GM18508 (cell line): ENCODE results near the gene REN.

Experiments used
- ATAC-seq: cut with Tn5 transposase; IDR thresholded peaks from one replicate; pipeline ENCODE4 v1.9.1; 2021; ENCODE audit warnings: moderate number of reproducible peaks; ENCODE audit not compliant: insufficient read depth, unreplicated experiment

The REN gene

DNA sequence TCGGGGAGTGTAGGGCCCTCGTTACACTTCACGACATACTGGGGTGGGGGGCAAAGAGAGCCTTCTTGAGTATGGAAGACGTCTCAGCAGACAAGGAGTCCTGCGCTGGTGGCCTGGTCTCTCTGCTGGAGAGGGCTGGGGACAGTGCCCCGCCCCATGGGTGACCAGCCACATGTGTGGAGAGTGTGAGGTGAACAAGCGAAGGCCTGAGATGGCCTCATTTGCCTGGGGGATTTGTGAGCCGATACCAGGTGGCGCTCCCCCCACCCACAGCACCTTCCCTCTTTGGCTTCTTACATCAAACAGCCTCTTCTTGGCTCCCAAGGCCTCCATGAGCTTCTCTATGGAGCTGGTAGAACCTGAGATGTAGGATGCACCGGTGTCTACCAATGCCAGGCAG lies 10.3 kb downstream of the REN start:
- ATAC-seq = no peak

- no peak for ATAC-seq
Observed at GRCh38 chr1:204154568-204155255, 11.4 kb downstream of the REN start.

DNA sequence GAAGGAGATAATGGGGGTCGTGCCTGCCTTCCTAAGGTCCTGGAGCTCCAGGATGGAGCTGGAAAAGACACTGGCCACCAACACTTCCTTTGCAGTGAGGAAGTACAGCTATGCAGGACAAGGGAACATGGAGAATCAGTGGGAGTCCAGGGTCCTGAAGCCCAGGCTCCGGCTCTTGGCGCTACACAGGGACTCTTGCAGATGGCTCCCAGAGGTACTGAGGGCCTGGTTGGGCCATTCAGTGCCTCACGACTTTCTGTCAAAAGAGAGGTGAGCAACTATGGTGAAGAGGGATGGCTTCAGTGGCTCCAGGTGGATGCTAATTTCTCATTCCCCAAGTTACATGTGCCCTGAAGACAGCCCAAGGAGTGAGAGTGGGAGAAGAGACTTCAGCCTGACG lies 12.5 kb downstream of the REN start:
- no peak for ATAC-seq

GRCh38 chr1:204152310-204153044 lies 13.7 kb downstream of the REN start:
- ATAC-seq = no peak

DNA sequence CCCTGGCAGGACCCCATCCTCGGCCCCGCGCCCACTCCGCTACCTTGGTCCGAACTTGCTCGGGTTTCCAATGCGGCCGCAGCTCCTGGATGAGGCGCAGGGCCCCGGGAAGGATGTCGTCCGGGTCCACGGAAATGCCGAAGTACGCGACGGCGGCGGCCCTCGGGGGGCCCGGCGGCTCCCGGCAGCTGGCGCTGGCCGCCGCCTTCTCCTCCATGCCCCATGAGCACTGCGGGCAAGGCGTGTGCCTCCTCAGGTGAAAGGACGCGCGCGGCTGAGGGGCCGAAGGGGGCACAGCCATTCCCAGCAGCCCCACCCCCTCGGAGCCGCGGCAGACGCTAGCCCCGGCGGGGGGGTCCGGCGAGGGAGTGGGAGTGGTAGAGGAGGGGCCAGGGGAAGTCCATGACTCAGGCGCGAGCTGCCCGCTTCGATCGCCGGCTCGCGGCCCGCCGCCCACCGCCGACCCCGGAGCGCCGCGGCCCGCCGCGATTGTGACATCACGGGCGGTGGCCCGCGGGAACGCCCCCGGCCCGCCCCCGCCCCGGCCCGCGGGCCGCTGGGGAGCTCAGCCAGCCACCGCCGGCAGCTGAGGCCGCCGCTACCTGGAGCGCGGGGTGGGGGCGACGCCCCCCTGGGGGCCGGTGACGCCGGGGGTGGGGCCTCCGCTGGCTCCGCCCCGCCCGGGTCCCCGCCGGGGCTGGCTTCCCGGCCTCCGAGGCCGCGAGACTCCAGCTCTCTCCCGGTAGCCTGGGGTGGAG lies 14.4 kb downstream of the REN start, which contains the start of gene ETNK2:
Gene ETNK2, minus strand, starts transcription at position 493 of the 758 bp plus-strand sequence. Its CDS starts 192 bp downstream, at position 301.
- no peak for ATAC-seq

DNA sequence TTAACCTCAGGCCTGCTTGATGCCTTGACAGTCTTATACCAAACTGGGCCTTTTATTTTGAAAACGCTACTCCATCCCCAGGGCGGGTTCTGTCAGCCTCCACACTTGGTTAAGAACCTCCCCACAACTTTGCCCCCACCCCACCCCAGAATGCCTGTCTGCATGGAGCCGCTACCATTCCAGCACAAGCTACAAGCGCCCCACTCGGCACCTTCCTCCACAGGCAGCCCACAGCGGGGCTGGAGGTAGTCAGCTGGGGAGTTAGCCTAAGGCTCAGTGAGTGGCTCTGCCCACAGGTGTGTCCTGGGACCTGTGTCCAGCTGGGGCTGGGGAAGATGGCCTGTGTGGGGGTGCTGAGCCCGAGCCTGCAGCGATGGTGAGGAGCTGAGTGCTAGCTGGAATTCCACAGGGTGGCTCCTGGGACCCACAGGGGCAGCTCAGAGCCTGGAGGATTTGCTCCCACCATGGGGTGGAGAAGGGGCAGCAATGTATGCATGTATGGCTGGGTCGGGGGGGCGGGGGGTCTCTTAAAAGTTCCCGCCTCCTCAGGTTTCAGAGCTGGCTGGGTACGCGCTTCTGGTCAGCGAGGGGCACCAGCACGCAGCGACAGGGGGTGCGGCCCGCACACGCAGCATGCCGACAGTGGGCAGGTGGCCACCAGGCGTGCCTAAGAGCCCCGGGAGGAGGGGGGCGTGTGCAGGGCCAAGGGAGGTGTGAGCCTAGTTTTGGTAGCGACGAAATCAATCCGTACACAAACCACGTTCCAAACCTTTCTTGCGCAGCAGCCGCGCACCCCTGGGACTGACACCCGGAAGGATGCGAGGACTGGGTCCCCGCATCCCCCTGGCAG lies 15.2 kb downstream of the REN start:
- no peak for ATAC-seq

DNA sequence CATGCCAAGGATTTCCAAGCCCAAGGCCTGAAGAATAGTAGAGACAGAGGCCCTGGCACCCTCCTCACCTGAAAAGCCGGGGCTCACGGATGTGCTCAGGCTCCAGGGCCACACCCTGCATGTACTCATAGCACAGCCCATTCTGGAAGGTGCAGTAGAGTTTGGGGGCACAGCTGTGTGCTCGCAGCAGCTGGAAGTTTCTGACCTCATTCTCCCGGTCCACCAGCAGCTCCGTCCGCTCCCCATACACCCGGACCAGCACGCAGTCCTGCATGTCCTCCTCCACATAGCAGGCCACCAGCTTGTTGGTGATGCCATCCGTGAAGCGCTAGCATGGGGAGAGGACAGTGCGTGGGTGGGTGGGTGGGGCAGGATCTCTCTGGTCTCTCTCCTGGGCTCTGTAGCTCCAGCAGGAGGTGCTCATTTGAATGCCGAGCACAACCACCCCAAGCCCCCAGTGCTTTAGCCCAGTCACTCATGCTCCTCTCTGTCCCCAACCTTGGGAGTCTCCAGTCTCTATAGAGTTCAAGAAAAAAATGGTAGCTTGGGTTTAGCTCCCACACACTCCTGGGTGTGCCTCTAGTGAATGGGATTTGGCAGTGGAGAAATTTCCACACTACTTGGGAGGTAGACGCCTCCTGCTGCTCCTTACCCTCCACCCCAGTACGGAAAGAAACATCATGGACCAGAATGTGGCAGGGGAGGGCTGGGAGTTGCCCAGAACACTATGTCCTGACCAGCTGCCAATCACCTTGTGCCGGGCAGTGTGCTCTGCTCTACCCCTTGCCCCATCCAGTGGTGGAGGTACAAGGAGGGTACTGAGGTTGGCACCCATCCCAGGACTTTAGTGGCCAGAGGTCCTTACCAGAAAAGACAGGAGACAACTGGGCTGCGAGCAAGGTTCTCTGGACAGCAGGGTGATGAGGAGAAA lies 16.2 kb downstream of the REN start:
- no peak for ATAC-seq

DNA sequence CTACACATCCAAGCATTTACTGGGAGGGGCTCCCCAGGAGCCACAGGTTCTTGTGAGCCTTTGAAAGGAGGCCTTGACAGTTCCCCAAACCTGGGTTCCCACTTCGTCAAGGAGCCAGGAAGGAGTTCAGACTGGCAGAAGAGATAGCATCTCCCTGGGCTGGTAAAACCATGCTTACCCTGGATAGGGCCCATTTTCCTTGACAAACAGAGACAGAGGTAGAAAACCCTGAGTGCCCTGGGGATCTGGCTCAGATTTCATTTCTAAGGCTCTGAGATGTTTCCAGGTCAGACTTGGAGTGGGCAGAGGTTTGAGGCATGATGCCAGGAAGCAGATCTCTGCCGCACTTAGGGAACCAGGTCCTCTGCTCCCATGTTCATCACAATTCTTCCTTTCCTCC lies 17.0 kb downstream of the REN start:
- no peak for ATAC-seq

- ATAC-seq = no peak
Observed at GRCh38 chr1:204147406-204148383, 18.4 kb downstream of the REN start.

- ATAC-seq = no peak
Observed at GRCh38 chr1:204146965-204147364, 19.2 kb downstream of the REN start.

DNA sequence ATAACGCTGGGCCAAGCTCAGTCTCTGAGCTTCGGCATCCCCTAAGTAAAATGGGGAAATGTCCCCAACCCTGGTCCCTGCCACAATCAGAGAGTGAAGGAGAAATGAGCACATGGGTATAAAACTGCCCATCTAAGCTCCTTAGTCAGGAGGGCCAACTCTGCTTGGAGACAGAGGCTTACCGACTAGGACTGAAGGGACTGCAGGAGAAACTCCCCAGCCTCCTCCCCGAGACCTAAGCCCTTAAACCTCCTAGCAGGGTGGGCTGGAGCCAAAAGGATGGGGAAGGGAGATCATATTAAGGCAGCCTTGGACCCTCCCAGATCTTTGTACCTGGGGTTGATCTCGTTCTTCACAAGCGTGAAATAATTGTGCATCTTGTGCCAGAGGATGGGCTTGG lies 19.8 kb downstream of the REN start:
- no peak for ATAC-seq

- no peak for ATAC-seq
Observed at GRCh38 chr1:204145033-204145504, 21.1 kb downstream of the REN start.

DNA sequence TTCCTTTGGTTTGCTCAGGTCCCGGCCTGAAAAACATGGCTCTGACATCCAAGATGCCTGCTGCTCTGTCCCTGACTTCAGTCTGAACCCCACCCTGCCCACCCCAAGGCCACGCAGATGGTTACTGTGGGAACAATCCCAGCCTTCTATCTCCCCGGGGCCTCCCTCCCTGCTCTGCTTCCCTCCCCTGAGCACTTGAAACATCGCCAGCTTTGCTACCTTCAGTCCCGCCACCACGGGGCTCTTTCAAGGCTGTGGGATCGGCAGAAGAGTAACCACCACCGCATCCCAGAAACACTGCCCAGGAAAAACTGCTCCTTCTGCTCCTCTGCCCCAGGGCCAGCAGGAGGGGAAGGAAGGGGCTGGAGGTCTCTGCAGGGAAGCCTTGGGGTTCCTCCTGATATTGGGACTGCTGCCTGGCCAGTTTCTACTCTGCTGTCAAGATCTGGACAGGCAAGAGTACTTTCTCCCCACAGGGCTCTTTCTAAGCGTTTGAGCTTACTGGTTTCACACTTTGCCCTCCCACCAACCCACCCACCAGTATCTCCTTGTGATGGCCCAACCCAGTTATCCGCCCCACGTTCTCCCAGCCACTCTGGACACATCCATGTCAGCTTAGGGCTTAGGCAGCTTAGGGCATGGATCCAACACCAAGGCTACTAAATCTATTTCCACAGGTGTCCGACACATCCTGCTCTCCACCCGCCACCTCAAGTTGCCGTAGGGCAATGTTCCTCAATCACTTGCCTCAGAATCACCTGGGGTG lies 22.7 kb downstream of the REN start:
- no peak for ATAC-seq

GRCh38 chr1:204142032-204142974 lies 23.8 kb downstream of the REN start:
- ATAC-seq = no peak

DNA sequence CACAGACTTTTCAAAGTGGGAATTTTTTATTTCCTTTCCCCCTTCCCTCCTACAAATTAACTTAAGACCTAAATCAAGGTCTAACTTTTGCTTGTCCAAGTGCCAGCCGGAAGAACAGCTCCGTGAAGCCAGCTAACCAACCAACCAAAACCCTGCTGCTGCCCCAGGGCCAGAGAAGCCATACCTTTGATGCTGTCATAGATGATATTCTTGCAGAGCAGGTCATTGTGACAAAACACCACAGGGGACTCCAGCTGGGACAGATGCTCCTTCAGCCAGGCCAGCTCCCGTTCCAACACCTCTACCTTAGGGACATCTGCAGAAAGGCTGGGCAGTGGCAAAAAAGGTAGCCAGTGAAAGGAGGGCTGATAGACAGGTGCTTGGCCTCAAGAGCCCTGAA lies 25.0 kb downstream of the REN start:
- no peak for ATAC-seq

GRCh38 chr1:204139952-204140351 lies 26.2 kb downstream of the REN start:
- no peak for ATAC-seq
